Small intestine (tissue), 7 donors: Measurements from ENCODE around the gene GAK. TPM values are rescaled to one million over a fixed set of nuclear protein-coding genes. Genes with fewer than 3 reads are reported as not detected.

Experiments used
- DNase-seq, 2 donors: peaks; one replicate each; pipeline versions ENCODE4 v3.0.0 to v3.0.0-alpha.2; 2013
- FAIRE-seq: peaks from 2 replicates; lab custom pipeline; 2012; peaks lifted over from hg19 to GRCh38; lab: Jason Lieb, UNC
- H3K27ac ChIP-seq, 3 donors: one replicate each; pipeline ENCODE4 v1.5.1; 2013; ENCODE audit warnings: low read length in 2 of 3, mild to moderate bottlenecking in 2 of 3, control low read depth in 1 of 3, inconsistent platforms in 1 of 3, low read depth in 1 of 3, moderate library complexity in 1 of 3
- H3K27me3 ChIP-seq, 3 donors: one replicate each; pipeline ENCODE4 v1.6.1; 2013; ENCODE audit warnings: low read length in 3 of 3, inconsistent platforms in 1 of 3; ENCODE audit not compliant: control insufficient read depth in 3 of 3, insufficient read depth in 3 of 3
- H3K36me3 ChIP-seq, 3 donors: one replicate each; pipeline ENCODE4 v1.6.1; 2013; ENCODE audit warnings: low read length in 3 of 3, inconsistent platforms in 1 of 3, low read depth in 1 of 3, mild to moderate bottlenecking in 1 of 3, moderate library complexity in 1 of 3; ENCODE audit not compliant: control insufficient read depth in 3 of 3, insufficient read depth in 2 of 3
- H3K4me1 ChIP-seq, 3 donors: one replicate each; pipeline ENCODE4 v1.6.1; 2013; ENCODE audit warnings: low read length in 2 of 3, inconsistent platforms in 1 of 3, low read depth in 1 of 3, mild to moderate bottlenecking in 1 of 3, moderate library complexity in 1 of 3; ENCODE audit not compliant: control insufficient read depth in 3 of 3, insufficient read depth in 2 of 3
- H3K4me3 ChIP-seq, 3 donors: one replicate each; pipeline ENCODE4 v1.5.1; 2013; ENCODE audit warnings: low read length in 3 of 3, control low read depth in 1 of 3, inconsistent platforms in 1 of 3, low read depth in 1 of 3, mild to moderate bottlenecking in 1 of 3, moderate library complexity in 1 of 3
- H3K9me3 ChIP-seq, 2 donors: one replicate each; pipeline ENCODE4 v1.6.1; 2013; ENCODE audit warnings: low read depth in 1 of 2, low read length in 1 of 2; ENCODE audit not compliant: control insufficient read depth in 2 of 2, insufficient read depth in 1 of 2
- WGBS, 3 donors: extraction: QIAGEN DNeasy Blood & Tissue Kit; methylation state at CpG; one replicate each; pipeline ENCODE4 v1.1.7; 2013; 5-methylcytosine and 5-hydroxymethylcytosine counted together
- polyA plus RNA-seq, 4 donors: library from polyadenylated mRNA; stranded (reverse) in 3 of 4; unstranded in 1 of 4; fragments of 200-250 nt in 3 of 4; fragments of 120-200 nt in 1 of 4; gene quantifications; one replicate each; pipeline versions ENCODE4 v1.2.1 to v1.2.3, GENCODE V29; 2013
- donor health status: healthy with polysubstance abuse.
- donor health status: control.
- donor health status: control.
- donor health status: Bipolar disorder and iron deficiency.
- donor health status: healthy.

Gene GAK
- polyA plus RNA-seq, 4 donors = 98.4 to 463 (median 230) TPM

GRCh38 chr4:907691-908425, 24.3 kb downstream of the GAK start:
- Histone ChIP-seq H3K36me3 (peaks cover 16 to 91% (median 30%) of the 10 kb centered on the region in 3 donors), H3K9me3 (peaks cover 0 to 8% of the 10 kb centered on the region in 2 donors)

GRCh38 chr4:907103-907400, 25.1 kb downstream of the GAK start:
- H3K4me1 ChIP-seq = no peaks in the 10 kb centered on the region
- FAIRE-seq (no peak), DNase-seq (no peak)
- H3K4me3 ChIP-seq = no peak overlapping the region
- peaks cover 16 to 90% (median 33%) of the 10 kb centered on the region in 3 donors for H3K36me3 ChIP-seq
- no peaks in the 10 kb centered on the region for H3K27me3 ChIP-seq
- H3K27ac ChIP-seq = no peak overlapping the region
- WGBS, 3 donors = 93 to 99% (median 97%) methylated on average over 7 of the region's 7 CpGs
- peaks cover 0 to 8% of the 10 kb centered on the region in 2 donors for H3K9me3 ChIP-seq

More at GRCh38 chr4:907691-908425, 24.3 kb downstream of the GAK start:
- DNase-seq (no peak), FAIRE-seq (no peak)
- no peaks in the 10 kb centered on the region for H3K4me1 ChIP-seq
- no peak overlapping the region for H3K4me3 ChIP-seq
- H3K27me3 ChIP-seq = no peaks in the 10 kb centered on the region
- whole genome bisulfite sequencing, 3 donors = 81 to 93% (median 88%) methylated on average over 35 of the region's 35 CpGs
- H3K27ac ChIP-seq = no peak overlapping the region

GRCh38 chr4:906339-907102, 25.6 kb downstream of the GAK start:
- Histone ChIP-seq H3K4me1 (no peaks in the 10 kb centered on the region), H3K9me3 (peaks cover 0 to 8% of the 10 kb centered on the region in 2 donors), H3K27ac (no peak overlapping the region), H3K4me3 (no peak overlapping the region), H3K36me3 (peaks cover 15 to 88% (median 30%) of the 10 kb centered on the region in 3 donors), H3K27me3 (no peaks in the 10 kb centered on the region)
- DNase-seq = no peak
- no peak for FAIRE-seq
- 97 to 98% (median 97%) methylated on average over 20 of the region's 20 CpGs for WGBS, 3 donors

GRCh38 chr4:905485-906338, 26.4 kb downstream of the GAK start:
- no peak for FAIRE-seq
- WGBS, 3 donors = 94 to 97% (median 96%) methylated on average over 49 of the region's 49 CpGs
- H3K9me3 ChIP-seq = peaks cover 0 to 8% of the 10 kb centered on the region in 2 donors
- H3K27me3 ChIP-seq = no peaks in the 10 kb centered on the region
- no peak overlapping the region for H3K27ac ChIP-seq
- no peaks in the 10 kb centered on the region for H3K4me1 ChIP-seq
- DNase-seq = no peak
- H3K36me3 ChIP-seq = peaks cover 12 to 88% (median 29%) of the 10 kb centered on the region in 3 donors
- no peak overlapping the region for H3K4me3 ChIP-seq

- Histone ChIP-seq H3K36me3 (peaks cover 13 to 90% (median 20%) of the 10 kb centered on the region in 3 donors), H3K27ac (no peak overlapping the region), H3K9me3 (peaks cover 0 to 8% of the 10 kb centered on the region in 2 donors), H3K27me3 (no peaks in the 10 kb centered on the region), H3K4me3 (no peak overlapping the region), H3K4me1 (no peaks in the 10 kb centered on the region)
- FAIRE-seq (no peak), DNase-seq (no peak)
- 91 to 95% (median 94%) methylated on average over 39 to 42 of the region's 42 CpGs for WGBS, 3 donors
Observed at GRCh38 chr4:903066-904046, 28.8 kb downstream of the GAK start.

- Histone ChIP-seq H3K27me3 (no peaks in the 10 kb centered on the region), H3K36me3 (peaks cover 10 to 89% (median 20%) of the 10 kb centered on the region in 3 donors), H3K4me3 (no peak overlapping the region), H3K27ac (no peak overlapping the region), H3K4me1 (no peaks in the 10 kb centered on the region), H3K9me3 (peaks cover 0 to 8% of the 10 kb centered on the region in 2 donors)
- WGBS, 3 donors = 90 to 94% (median 92%) methylated on average over 24 to 28 of the region's 28 CpGs
- FAIRE-seq = no peak
- DNase-seq = no peak
Observed at GRCh38 chr4:901192-901910, 30.8 kb downstream of the GAK start.

- Histone ChIP-seq H3K27me3 (no peaks in the 10 kb centered on the region), H3K4me1 (no peaks in the 10 kb centered on the region), H3K4me3 (no peak overlapping the region), H3K27ac (no peak overlapping the region), H3K36me3 (peaks cover 10 to 89% (median 22%) of the 10 kb centered on the region in 3 donors), H3K9me3 (peaks cover 0 to 6% of the 10 kb centered on the region in 2 donors)
- WGBS, 3 donors = 93 to 99% (median 93%) methylated on average over 6 of the region's 6 CpGs
- FAIRE-seq (no peak), DNase-seq (no peak)
Observed at GRCh38 chr4:900721-901120, 31.4 kb downstream of the GAK start.
